Uterus (tissue), 2 donors: ENCODE results near the gene KLHDC4.

Experiments used
- CTCF ChIP-seq, 4 experiments: fragments of 200-600 bp in 2 of 4; fragments of 450-650 bp in 2 of 4; sonication (generic) in 2 of 4; IDR thresholded peaks; one replicate each; pipeline ENCODE4 v1.5.1; 2016 to 2019; ENCODE audit warnings: antibody characterized with exemption in 4 of 4, mild to moderate bottlenecking in 2 of 4, moderate library complexity in 1 of 4
- POLR2A ChIP-seq, 2 donors: fragments of 450-650 bp; IDR thresholded peaks; one replicate each; pipeline ENCODE4 v1.6.1; 2016; ENCODE audit warnings: antibody characterized with exemption in 2 of 2, mild to moderate bottlenecking in 1 of 2, moderate library complexity in 1 of 2

- no peak for TF ChIP-seq CTCF (IDR thresholded peaks at IDR 0.05)
- TF ChIP-seq POLR2A (IDR thresholded peaks at IDR 0.05) = no peak
These were observed 25.3 kb downstream of the KLHDC4 start for GRCh38 chr16:87740441-87740840.
